Stimulated activated CD4-positive, alpha-beta T cell treated with anti-CD3 and anti-CD28 coated beads, TNF-alpha, amount 100 ng/mL, for 24 hours (primary cell): Measurements from ENCODE around the gene CAMSAP1.
A peak's percentile ranks its signal among the peaks of the same experiment; 100 is the strongest.

Experiments used
- DNase-seq, 3 experiments: peaks; one replicate each; pipeline ENCODE4 v3.0.0-alpha.2; 2020; ENCODE audit warnings: low read depth in 3 of 3

CAMSAP1 gene

GRCh38 chr9:135882011-135882410 is 25.3 kb downstream of the CAMSAP1 start:
- no peak for DNase-seq

- no peak for DNase-seq
These were observed 26.9 kb downstream of the CAMSAP1 start for GRCh38 chr9:135880438-135880837.

GRCh38 chr9:135879619-135880018 is 27.7 kb downstream of the CAMSAP1 start:
- no peak for DNase-seq

GRCh38 chr9:135879237-135879601 is 28.1 kb downstream of the CAMSAP1 start:
- DNase-seq = no peak

GRCh38 chr9:135878528-135879236 is 28.7 kb downstream of the CAMSAP1 start:
- no peak for DNase-seq

GRCh38 chr9:135877791-135878527 is 29.4 kb downstream of the CAMSAP1 start:
- no peak for DNase-seq

GRCh38 chr9:135876936-135877335 is 30.4 kb downstream of the CAMSAP1 start:
- DNase-seq = no peak

- no peak for DNase-seq
These were observed 32.5 kb downstream of the CAMSAP1 start for GRCh38 chr9:135874859-135875258.

- no peak for DNase-seq
These were observed 37.4 kb downstream of the CAMSAP1 start for GRCh38 chr9:135869909-135870308.

- no peak for DNase-seq
These were observed 41.8 kb downstream of the CAMSAP1 start for GRCh38 chr9:135865531-135865930.

GRCh38 chr9:135864447-135865049 is 42.8 kb downstream of the CAMSAP1 start:
- peak; percentile 54 to 73 (median 57) for DNase-seq

GRCh38 chr9:135862809-135863208 is 44.5 kb downstream of the CAMSAP1 start:
- DNase-seq = no peak

- DNase-seq = no peak
These were observed 48.7 kb downstream of the CAMSAP1 start for GRCh38 chr9:135858491-135859185.

- DNase-seq = no peak
These were observed 49.5 kb downstream of the CAMSAP1 start for GRCh38 chr9:135857843-135858242.

GRCh38 chr9:135857371-135857786 is 50.0 kb downstream of the CAMSAP1 start:
- no peak for DNase-seq

- DNase-seq = no peak
These were observed 55.6 kb downstream of the CAMSAP1 start for GRCh38 chr9:135851748-135852147.

GRCh38 chr9:135850737-135851136 is 56.6 kb downstream of the CAMSAP1 start:
- DNase-seq = peak in 2 of 3 experiments; percentile 7 to 11

- no peak for DNase-seq
These were observed 58.2 kb downstream of the CAMSAP1 start for GRCh38 chr9:135849181-135849580.

- DNase-seq = no peak
These were observed 58.9 kb downstream of the CAMSAP1 start for GRCh38 chr9:135848341-135849047.

- no peak for DNase-seq
These were observed 59.5 kb downstream of the CAMSAP1 start for GRCh38 chr9:135847833-135848232.

- DNase-seq = no peak
These were observed 66.8 kb downstream of the CAMSAP1 start for GRCh38 chr9:135840539-135840938.

- no peak for DNase-seq
These were observed 67.2 kb downstream of the CAMSAP1 start for GRCh38 chr9:135840107-135840506.
